Smooth muscle cell (in vitro differentiated cells): ENCODE measurements around the gene ABHD16A. TPM values are rescaled to one million over a fixed set of nuclear protein-coding genes. Genes with fewer than 3 reads are reported as not detected.

Experiments
- DNase-seq: peaks from one replicate; lab custom pipeline; 2025; ENCODE audit not compliant: unreplicated experiment; lab: John Stamatoyannopoulos, UW
- H2AFZ ChIP-seq: fragments of 200-600 bp; sonication (generic); 2 replicates; pipeline ENCODE4 v1.6.0; 2016; ENCODE audit warnings: antibody characterized with exemption, low read depth, mild to moderate bottlenecking
- H3F3A ChIP-seq: fragments of 200-600 bp; sonication (generic); 2 replicates; pipeline ENCODE4 v1.6.0; 2017; ENCODE audit warnings: antibody characterized with exemption, low read depth
- H3K27ac ChIP-seq: fragments of 200-600 bp; sonication (generic); 2 replicates; pipeline ENCODE4 v1.5.1; 2016; ENCODE audit warnings: low read depth, mild to moderate bottlenecking
- H3K27me3 ChIP-seq: fragments of 200-600 bp; sonication (generic); 2 replicates; pipeline ENCODE4 v1.6.1; 2016; ENCODE audit warnings: low read depth, mild to moderate bottlenecking
- H3K36me3 ChIP-seq: fragments of 200-600 bp; sonication (generic); 2 replicates; pipeline ENCODE4 v1.5.1; 2016; ENCODE audit warnings: low read depth
- H3K4me1 ChIP-seq: fragments of 200-600 bp; sonication (generic); 2 replicates; pipeline ENCODE4 v1.5.1; 2016; ENCODE audit warnings: low read depth
- H3K4me2 ChIP-seq: fragments of 200-600 bp; sonication (generic); 2 replicates; pipeline ENCODE4 v1.6.0; 2016; ENCODE audit warnings: mild to moderate bottlenecking
- H3K4me3 ChIP-seq: fragments of 200-600 bp; sonication (generic); 2 replicates; pipeline ENCODE4 v1.5.1; 2016; ENCODE audit warnings: mild to moderate bottlenecking
- H3K79me2 ChIP-seq: fragments of 200-600 bp; sonication (generic); 2 replicates; pipeline ENCODE4 v1.6.0; 2016; ENCODE audit warnings: low read depth, mild to moderate bottlenecking
- H3K9ac ChIP-seq: fragments of 200-600 bp; sonication (generic); 2 replicates; pipeline ENCODE4 v1.6.0; 2016; ENCODE audit warnings: low read depth
- H3K9me3 ChIP-seq: fragments of 200-600 bp; sonication (generic); replicated peaks from 2 replicates; pipeline ENCODE4 v1.5.1; 2016; ENCODE audit warnings: low read depth
- H4K20me1 ChIP-seq: fragments of 200-600 bp; sonication (generic); 2 replicates; pipeline ENCODE4 v1.6.0; 2016; ENCODE audit warnings: low read depth
- WGBS: methylation state at CpG from one replicate; pipeline ENCODE4 v1.1.7; 2016; ENCODE audit warnings: low lambda C conversion rate; 5-methylcytosine and 5-hydroxymethylcytosine counted together
- polyA plus RNA-seq: library from polyadenylated mRNA; unstranded; fragments of >200 nt; fragmentation: Nextera tagmentation; extraction: Ambion mirVana; gene quantifications from 2 replicates; pipeline ENCODE4 v1.2.1, GENCODE V29; 2016
- total RNA-seq: library from RNA; depleted of rRNA; stranded (reverse); fragments of >200 nt; gene quantifications from 2 replicates; pipeline ENCODE4 v1.2.3, GENCODE V29; 2014
- TF ChIP-seq, protein P1 (sequence below): fragments of 200-600 bp; sonication (generic); IDR thresholded peaks from 2 replicates; pipeline ENCODE4 v1.5.1; 2017; ENCODE audit warnings: borderline replicate concordance, mild to moderate bottlenecking, antibody characterized with exemption; ENCODE audit not compliant: insufficient read depth, poor library complexity, severe bottlenecking

Gene ABHD16A
- total and polyA plus RNA-seq, 2 experiments from 2014 or later, result 24.9 to 39.9 TPM

DNA sequence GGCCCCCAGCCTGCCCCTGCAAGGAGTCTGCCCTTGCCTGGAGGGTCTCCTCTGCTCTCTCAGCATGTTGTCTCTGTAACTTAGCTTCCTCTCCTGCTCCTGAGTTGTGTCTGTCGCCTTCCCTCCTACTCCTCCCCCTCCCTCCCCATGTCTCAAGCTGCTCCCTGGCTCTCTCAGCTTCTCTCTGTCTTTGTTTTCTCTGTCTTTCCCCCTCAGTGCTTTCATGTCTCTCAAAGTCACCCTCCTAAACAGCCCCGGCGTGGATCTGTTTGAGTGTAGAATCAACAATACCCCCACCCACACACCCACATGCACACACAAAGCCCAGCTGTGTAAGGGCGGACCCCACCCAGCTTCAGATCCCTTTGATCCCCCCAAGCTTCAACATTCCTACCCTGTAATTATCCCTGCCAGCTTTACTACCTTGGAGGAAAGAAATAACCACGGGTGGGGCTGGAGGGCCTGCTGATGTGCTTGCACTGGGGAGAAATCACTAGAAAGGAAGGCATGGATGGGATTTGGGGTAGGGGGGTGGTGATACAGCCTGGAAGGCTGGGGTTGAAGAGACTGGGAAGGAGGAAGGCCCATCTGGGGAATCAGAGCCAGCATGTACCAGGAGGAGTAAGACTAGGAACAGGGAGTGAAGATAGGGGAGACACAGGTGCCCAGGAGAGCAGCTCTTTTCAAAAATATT is 11.0 kb upstream of the ABHD16A start:
- Histone ChIP-seq H3K4me3 (no peak overlapping the region), H3K9me3 (no peaks in the 10 kb centered on the region), H3K9ac (no peak overlapping the region), H3K36me3 (no peaks in the 10 kb centered on the region), H3K27ac (no peak overlapping the region), H3K27me3 (no peaks in the 10 kb centered on the region), H4K20me1 (no peaks in the 10 kb centered on the region), H3F3A (no peaks in the 10 kb centered on the region), H3K4me1 (peaks cover 21% of the 10 kb centered on the region), H3K4me2 (peak overlapping the region; percentile 34), H3K79me2 (no peaks in the 10 kb centered on the region), H2AFZ (peak overlapping the region; percentile 91)
- no peak for DNase-seq
- TF ChIP-seq, protein P1, sequence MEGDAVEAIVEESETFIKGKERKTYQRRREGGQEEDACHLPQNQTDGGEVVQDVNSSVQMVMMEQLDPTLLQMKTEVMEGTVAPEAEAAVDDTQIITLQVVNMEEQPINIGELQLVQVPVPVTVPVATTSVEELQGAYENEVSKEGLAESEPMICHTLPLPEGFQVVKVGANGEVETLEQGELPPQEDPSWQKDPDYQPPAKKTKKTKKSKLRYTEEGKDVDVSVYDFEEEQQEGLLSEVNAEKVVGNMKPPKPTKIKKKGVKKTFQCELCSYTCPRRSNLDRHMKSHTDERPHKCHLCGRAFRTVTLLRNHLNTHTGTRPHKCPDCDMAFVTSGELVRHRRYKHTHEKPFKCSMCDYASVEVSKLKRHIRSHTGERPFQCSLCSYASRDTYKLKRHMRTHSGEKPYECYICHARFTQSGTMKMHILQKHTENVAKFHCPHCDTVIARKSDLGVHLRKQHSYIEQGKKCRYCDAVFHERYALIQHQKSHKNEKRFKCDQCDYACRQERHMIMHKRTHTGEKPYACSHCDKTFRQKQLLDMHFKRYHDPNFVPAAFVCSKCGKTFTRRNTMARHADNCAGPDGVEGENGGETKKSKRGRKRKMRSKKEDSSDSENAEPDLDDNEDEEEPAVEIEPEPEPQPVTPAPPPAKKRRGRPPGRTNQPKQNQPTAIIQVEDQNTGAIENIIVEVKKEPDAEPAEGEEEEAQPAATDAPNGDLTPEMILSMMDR, result no peak
- 14% methylated on average over 5 of the region's 5 CpGs for whole genome bisulfite sequencing

DNA sequence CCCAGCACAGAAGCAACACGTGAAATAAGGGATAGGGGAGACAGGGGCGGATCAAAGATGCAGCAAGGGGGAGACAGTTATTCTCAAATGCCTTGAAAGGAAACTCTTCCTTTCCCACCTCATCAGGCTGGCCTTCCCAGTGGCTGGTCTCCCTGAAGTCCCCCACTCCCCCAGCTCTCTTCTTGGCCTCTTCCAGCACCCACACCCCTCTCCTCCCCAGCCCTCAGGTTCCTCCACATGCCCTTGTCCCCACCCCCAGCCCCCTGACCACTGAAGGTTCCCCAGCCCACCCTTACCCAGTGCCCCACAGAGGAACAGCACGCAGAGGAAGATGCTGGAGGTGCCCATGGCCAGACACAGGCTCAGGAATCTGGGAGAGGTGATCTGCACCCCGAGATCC is 10.3 kb upstream of the ABHD16A start:
- Histone ChIP-seq H3K4me3 (no peak overlapping the region), H3K27me3 (no peaks in the 10 kb centered on the region), H3K4me1 (peaks cover 21% of the 10 kb centered on the region), H3K4me2 (peak overlapping the region; percentile 34), H3K9me3 (no peaks in the 10 kb centered on the region), H3K27ac (no peak overlapping the region), H2AFZ (peak overlapping the region; percentile 91), H3K36me3 (no peaks in the 10 kb centered on the region), H3K9ac (no peak overlapping the region), H3F3A (no peaks in the 10 kb centered on the region), H4K20me1 (no peaks in the 10 kb centered on the region), H3K79me2 (no peaks in the 10 kb centered on the region)
- DNase-seq, result no peak
- WGBS, result 81% methylated on average over 4 of the region's 4 CpGs
- TF ChIP-seq, protein P1, result no peak

DNA sequence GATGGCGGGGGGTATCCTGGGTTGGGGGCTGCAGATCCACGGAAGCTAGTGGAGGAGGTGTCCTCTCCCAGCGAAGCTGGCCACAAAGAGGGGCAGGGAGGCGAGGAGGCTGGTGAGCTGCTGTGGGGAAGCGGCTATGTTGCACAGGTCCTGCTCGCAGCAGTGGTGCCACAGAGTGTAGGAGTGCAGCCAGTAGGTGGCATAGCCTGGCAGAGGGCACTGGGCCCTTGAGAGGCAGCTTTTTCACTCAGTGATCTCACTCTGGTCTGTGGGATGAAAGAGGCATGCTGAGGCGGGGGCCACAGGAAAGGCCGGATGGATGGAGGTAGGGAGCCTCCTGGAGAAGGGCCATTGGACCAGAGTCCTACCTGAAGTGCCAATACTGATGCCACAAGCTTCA is 9.2 kb upstream of the ABHD16A start:
- Histone ChIP-seq H3F3A (no peaks in the 10 kb centered on the region), H3K9ac (no peak overlapping the region), H3K9me3 (no peaks in the 10 kb centered on the region), H3K36me3 (no peaks in the 10 kb centered on the region), H3K27ac (no peak overlapping the region), H3K27me3 (no peaks in the 10 kb centered on the region), H2AFZ (no peak overlapping the region), H3K79me2 (no peaks in the 10 kb centered on the region), H3K4me3 (no peak overlapping the region), H4K20me1 (no peaks in the 10 kb centered on the region), H3K4me1 (peaks cover 21% of the 10 kb centered on the region), H3K4me2 (no peak overlapping the region)
- TF ChIP-seq, protein P1, result no peak
- 98% methylated on average over 8 of the region's 8 CpGs for WGBS
- DNase-seq, result no peak

DNA sequence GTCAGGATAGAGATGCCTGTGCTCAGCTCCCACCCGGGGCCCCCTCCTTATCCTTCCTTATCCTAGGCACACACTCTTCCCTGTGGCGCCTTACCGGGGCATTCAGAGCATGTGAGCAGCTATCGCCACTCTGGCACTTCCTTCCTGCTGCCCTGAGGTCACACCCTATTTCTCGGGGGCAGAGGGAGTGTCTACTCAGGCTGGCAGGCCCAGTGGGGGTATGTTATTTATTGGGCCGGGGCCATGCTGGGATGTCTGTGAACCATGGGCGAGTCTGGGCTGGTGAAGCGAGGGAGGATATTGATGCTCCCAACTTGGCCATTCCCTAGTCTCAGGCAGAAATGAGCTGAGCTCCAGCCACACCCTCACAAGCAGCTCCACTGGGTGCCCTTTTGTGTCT is 8.1 kb upstream of the ABHD16A start:
- no peak overlapping the region for H2AFZ ChIP-seq
- no peak overlapping the region for H3K9ac ChIP-seq
- no peak for DNase-seq
- H3F3A ChIP-seq, result no peaks in the 10 kb centered on the region
- H3K36me3 ChIP-seq, result no peaks in the 10 kb centered on the region
- H4K20me1 ChIP-seq, result no peaks in the 10 kb centered on the region
- TF ChIP-seq, protein P1, result no peak
- H3K4me2 ChIP-seq, result no peak overlapping the region
- no peak overlapping the region for H3K4me3 ChIP-seq
- H3K79me2 ChIP-seq, result no peaks in the 10 kb centered on the region
- WGBS, result 74% methylated on average over 8 of the region's 8 CpGs
- H3K27me3 ChIP-seq, result no peaks in the 10 kb centered on the region
- no peaks in the 10 kb centered on the region for H3K9me3 ChIP-seq
- H3K27ac ChIP-seq, result no peak overlapping the region
- peaks cover 21% of the 10 kb centered on the region for H3K4me1 ChIP-seq
